GM12891 (cell line): Measurements from ENCODE around the gene B3GALT5.

Experiments
- PAX5 ChIP-seq: IDR thresholded peaks from 2 replicates; pipeline ENCODE4 v1.6.1; 2011; ENCODE audit warnings: low read length, moderate library complexity, mild to moderate bottlenecking; ENCODE audit not compliant: insufficient read depth, severe bottlenecking
- POLR2A ChIP-seq: IDR thresholded peaks from 2 replicates; pipeline ENCODE4 v1.6.1; 2011; ENCODE audit warnings: low read depth, low read length, control low read depth
- POLR2AphosphoS5 ChIP-seq: IDR thresholded peaks from 2 replicates; pipeline ENCODE4 v1.6.1; 2011; ENCODE audit warnings: low read depth, low read length, control low read depth
- SPI1 ChIP-seq: IDR thresholded peaks from 2 replicates; pipeline ENCODE4 v1.6.1; 2011; ENCODE audit warnings: low read depth, low read length, control low read depth

DNA sequence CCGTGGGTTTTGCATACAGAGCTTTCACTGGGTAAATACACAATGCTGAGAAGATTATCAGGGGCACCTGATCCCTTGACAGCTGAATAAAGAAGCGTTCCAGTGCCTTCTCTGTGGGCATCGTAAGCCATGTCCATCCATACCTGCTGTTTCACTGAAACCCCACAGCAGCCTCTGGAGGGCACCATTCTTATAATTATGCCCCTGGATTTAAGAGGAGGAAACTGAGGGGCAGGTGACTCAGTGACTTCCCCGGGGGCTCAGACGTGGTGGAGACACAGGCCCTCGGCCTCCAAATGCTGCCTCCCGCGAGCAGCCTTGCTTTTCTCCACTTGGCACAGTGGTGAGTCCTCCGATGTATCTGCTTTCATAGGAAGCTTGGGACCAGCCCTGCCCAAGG, 56.7 kb downstream of the B3GALT5 start:
- no peak for TF ChIP-seq POLR2A
- TF ChIP-seq SPI1, result no peak
- TF ChIP-seq PAX5, result no peak
- TF ChIP-seq POLR2AphosphoS5, result no peak
